ENCODE results near the gene NCAPG. TPM values are rescaled to one million over a fixed set of nuclear protein-coding genes. Genes with fewer than 3 reads are reported as not detected.

NCAPG gene
- total and polyA plus RNA-seq, 4 donors = 0.08 to 45.2 (median 0.91) TPM

DNA sequence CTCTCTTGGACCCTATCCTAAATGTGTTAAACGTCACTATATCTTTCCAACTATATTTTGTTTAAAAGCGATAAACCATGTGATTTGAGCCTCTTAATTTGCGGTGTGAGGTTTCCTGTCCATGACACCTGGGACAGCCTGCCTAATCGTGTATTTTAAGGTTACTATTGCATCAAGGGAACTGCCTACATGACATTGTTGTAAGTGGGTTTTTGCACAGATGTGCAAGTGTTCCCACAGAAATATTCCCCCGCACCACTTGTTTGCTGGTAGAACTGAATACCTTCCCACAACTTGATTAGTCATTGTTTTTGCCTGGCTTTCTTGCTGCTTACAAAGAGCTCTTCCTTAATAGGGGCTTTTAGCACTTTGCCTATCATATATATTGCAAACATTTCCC, 24.2 kb upstream of the NCAPG start:
- peaks cover 0 to 7% (median 2%) of the 10 kb centered on the region in 4 donors for H3K27me3 ChIP-seq (ENCODE audit: control insufficient read depth in 4 of 4, insufficient read depth in 4 of 4, low read length in 3 of 4)
- no peak overlapping the region for H3K9ac ChIP-seq (ENCODE audit: low read depth in 1 of 2, low read length in 2 of 2)
- no peak overlapping the region for H3K27ac ChIP-seq (ENCODE audit: low read depth in 1 of 2, low read length in 2 of 2)
- H3K9me3 ChIP-seq (ENCODE audit: control insufficient read depth in 4 of 4, low read length in 3 of 4) = no peaks in the 10 kb centered on the region
- 78% methylated on average over 5 of the region's 5 CpGs for WGBS
- no peak overlapping the region for H3K4me3 ChIP-seq (ENCODE audit: low read depth in 1 of 3, low read length in 3 of 3)
- DNase-seq (ENCODE audit: low spot score) = no peak
- H3K4me1 ChIP-seq (ENCODE audit: control insufficient read depth in 4 of 4, insufficient read depth in 4 of 4, low read length in 3 of 4) = peaks cover 2 to 7% (median 5%) of the 10 kb centered on the region in 4 donors
- H3K36me3 ChIP-seq (ENCODE audit: control insufficient read depth in 4 of 4, insufficient read depth in 3 of 4, low read depth in 1 of 4, low read length in 3 of 4) = no peaks in the 10 kb centered on the region
- no peak for TF ChIP-seq GABPA (IDR thresholded peaks at IDR 0.05 in 1 of 2, conservative IDR thresholded peaks at IDR 0.05 in 1 of 2)
- TF ChIP-seq JUND (IDR thresholded peaks at IDR 0.05) = no peak
- TF ChIP-seq, protein P1, sequence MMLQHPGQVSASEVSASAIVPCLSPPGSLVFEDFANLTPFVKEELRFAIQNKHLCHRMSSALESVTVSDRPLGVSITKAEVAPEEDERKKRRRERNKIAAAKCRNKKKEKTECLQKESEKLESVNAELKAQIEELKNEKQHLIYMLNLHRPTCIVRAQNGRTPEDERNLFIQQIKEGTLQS (IDR thresholded peaks at IDR 0.05) = no peak
- TF ChIP-seq FOXA1 (IDR thresholded peaks at IDR 0.05) = no peak
- no peak for TF ChIP-seq TAF1 (conservative IDR thresholded peaks at IDR 0.05)
- TF ChIP-seq, protein P2, sequence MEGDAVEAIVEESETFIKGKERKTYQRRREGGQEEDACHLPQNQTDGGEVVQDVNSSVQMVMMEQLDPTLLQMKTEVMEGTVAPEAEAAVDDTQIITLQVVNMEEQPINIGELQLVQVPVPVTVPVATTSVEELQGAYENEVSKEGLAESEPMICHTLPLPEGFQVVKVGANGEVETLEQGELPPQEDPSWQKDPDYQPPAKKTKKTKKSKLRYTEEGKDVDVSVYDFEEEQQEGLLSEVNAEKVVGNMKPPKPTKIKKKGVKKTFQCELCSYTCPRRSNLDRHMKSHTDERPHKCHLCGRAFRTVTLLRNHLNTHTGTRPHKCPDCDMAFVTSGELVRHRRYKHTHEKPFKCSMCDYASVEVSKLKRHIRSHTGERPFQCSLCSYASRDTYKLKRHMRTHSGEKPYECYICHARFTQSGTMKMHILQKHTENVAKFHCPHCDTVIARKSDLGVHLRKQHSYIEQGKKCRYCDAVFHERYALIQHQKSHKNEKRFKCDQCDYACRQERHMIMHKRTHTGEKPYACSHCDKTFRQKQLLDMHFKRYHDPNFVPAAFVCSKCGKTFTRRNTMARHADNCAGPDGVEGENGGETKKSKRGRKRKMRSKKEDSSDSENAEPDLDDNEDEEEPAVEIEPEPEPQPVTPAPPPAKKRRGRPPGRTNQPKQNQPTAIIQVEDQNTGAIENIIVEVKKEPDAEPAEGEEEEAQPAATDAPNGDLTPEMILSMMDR (IDR thresholded peaks at IDR 0.05; ENCODE audit: low read depth, low read length, missing input control) = no peak
- TF ChIP-seq, protein P3, sequence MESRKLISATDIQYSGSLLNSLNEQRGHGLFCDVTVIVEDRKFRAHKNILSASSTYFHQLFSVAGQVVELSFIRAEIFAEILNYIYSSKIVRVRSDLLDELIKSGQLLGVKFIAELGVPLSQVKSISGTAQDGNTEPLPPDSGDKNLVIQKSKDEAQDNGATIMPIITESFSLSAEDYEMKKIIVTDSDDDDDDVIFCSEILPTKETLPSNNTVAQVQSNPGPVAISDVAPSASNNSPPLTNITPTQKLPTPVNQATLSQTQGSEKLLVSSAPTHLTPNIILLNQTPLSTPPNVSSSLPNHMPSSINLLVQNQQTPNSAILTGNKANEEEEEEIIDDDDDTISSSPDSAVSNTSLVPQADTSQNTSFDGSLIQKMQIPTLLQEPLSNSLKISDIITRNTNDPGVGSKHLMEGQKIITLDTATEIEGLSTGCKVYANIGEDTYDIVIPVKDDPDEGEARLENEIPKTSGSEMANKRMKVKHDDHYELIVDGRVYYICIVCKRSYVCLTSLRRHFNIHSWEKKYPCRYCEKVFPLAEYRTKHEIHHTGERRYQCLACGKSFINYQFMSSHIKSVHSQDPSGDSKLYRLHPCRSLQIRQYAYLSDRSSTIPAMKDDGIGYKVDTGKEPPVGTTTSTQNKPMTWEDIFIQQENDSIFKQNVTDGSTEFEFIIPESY (IDR thresholded peaks at IDR 0.05) = no peak
- TF ChIP-seq, protein P4, sequence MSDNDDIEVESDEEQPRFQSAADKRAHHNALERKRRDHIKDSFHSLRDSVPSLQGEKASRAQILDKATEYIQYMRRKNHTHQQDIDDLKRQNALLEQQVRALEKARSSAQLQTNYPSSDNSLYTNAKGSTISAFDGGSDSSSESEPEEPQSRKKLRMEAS (IDR thresholded peaks at IDR 0.05) = no peak
- no peak for TF ChIP-seq NR2F2 (IDR thresholded peaks at IDR 0.05)
- no peak for TF ChIP-seq HNF4G (IDR thresholded peaks at IDR 0.05)
- TF ChIP-seq SP1 (IDR thresholded peaks at IDR 0.05) = no peak
- TF ChIP-seq RAD21 (IDR thresholded peaks at IDR 0.05) = no peak
- TF ChIP-seq YY1 (IDR thresholded peaks at IDR 0.05) = no peak
- no peak for TF ChIP-seq RXRA (IDR thresholded peaks at IDR 0.05)
- TF ChIP-seq EGR1 (IDR thresholded peaks at IDR 0.05; ENCODE audit: low read depth in 2 of 2) = no peak
- TF ChIP-seq FOXA2 (IDR thresholded peaks at IDR 0.05) = no peak

DNA sequence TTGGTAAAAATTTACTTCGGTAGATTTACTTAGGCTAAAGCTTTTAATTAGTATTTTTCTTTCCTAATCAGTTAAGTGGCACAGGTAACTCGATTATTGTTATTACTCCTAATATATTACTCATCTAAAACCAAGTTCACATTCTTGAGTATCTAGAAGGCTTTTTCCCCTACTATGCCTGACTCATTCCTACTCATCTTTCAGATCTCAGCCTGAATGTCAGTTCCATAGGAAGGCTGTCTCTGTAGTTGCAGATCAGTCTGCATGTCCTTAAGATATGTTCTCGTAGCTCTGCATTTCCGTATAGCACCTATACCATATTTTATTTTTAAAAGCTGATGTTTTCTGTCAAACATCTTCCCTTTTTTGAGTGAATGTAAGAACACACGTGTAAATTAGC, 23.5 kb upstream of the NCAPG start:
- DNase-seq (ENCODE audit: low spot score) = no peak
- TF ChIP-seq, protein P1 (IDR thresholded peaks at IDR 0.05) = no peak
- TF ChIP-seq RXRA (IDR thresholded peaks at IDR 0.05) = no peak
- no peak for TF ChIP-seq FOXA2 (IDR thresholded peaks at IDR 0.05)
- TF ChIP-seq, protein P4 (IDR thresholded peaks at IDR 0.05) = no peak
- TF ChIP-seq, protein P5, sequence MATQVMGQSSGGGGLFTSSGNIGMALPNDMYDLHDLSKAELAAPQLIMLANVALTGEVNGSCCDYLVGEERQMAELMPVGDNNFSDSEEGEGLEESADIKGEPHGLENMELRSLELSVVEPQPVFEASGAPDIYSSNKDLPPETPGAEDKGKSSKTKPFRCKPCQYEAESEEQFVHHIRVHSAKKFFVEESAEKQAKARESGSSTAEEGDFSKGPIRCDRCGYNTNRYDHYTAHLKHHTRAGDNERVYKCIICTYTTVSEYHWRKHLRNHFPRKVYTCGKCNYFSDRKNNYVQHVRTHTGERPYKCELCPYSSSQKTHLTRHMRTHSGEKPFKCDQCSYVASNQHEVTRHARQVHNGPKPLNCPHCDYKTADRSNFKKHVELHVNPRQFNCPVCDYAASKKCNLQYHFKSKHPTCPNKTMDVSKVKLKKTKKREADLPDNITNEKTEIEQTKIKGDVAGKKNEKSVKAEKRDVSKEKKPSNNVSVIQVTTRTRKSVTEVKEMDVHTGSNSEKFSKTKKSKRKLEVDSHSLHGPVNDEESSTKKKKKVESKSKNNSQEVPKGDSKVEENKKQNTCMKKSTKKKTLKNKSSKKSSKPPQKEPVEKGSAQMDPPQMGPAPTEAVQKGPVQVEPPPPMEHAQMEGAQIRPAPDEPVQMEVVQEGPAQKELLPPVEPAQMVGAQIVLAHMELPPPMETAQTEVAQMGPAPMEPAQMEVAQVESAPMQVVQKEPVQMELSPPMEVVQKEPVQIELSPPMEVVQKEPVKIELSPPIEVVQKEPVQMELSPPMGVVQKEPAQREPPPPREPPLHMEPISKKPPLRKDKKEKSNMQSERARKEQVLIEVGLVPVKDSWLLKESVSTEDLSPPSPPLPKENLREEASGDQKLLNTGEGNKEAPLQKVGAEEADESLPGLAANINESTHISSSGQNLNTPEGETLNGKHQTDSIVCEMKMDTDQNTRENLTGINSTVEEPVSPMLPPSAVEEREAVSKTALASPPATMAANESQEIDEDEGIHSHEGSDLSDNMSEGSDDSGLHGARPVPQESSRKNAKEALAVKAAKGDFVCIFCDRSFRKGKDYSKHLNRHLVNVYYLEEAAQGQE (IDR thresholded peaks at IDR 0.05) = no peak
- no peak for TF ChIP-seq HNF4G (IDR thresholded peaks at IDR 0.05)
- no peak for TF ChIP-seq HNF4A (conservative IDR thresholded peaks at IDR 0.05)
- TF ChIP-seq NR2F2 (IDR thresholded peaks at IDR 0.05) = no peak
- no peak for TF ChIP-seq RAD21 (IDR thresholded peaks at IDR 0.05)
- TF ChIP-seq, protein P3 (IDR thresholded peaks at IDR 0.05) = no peak
- no peak for TF ChIP-seq YY1 (IDR thresholded peaks at IDR 0.05)
- TF ChIP-seq FOXA1 (IDR thresholded peaks at IDR 0.05) = no peak
- TF ChIP-seq, protein P2 (IDR thresholded peaks at IDR 0.05; ENCODE audit: low read depth, low read length, missing input control) = no peak
- TF ChIP-seq SP1 (IDR thresholded peaks at IDR 0.05) = no peak
- no peak for TF ChIP-seq JUND (IDR thresholded peaks at IDR 0.05)
- no peak for TF ChIP-seq TAF1 (conservative IDR thresholded peaks at IDR 0.05)
- TF ChIP-seq GABPA (IDR thresholded peaks at IDR 0.05 in 1 of 2, conservative IDR thresholded peaks at IDR 0.05 in 1 of 2) = no peak

More for the DNA sequence above, 23.5 kb upstream of the NCAPG start:
- Histone ChIP-seq H3K27me3 (ENCODE audit: control insufficient read depth in 4 of 4, insufficient read depth in 4 of 4, low read length in 3 of 4) (peaks cover 0 to 2% (median 0%) of the 10 kb centered on the region in 4 donors), H3K4me3 (ENCODE audit: low read depth in 1 of 3, low read length in 3 of 3) (no peak overlapping the region), H3K27ac (ENCODE audit: low read depth in 1 of 2, low read length in 2 of 2) (no peak overlapping the region), H3K4me1 (ENCODE audit: control insufficient read depth in 4 of 4, insufficient read depth in 4 of 4, low read length in 3 of 4) (no peaks in the 10 kb centered on the region), H3K9ac (ENCODE audit: low read depth in 1 of 2, low read length in 2 of 2) (no peak overlapping the region), H3K36me3 (ENCODE audit: control insufficient read depth in 4 of 4, insufficient read depth in 3 of 4, low read depth in 1 of 4, low read length in 3 of 4) (no peaks in the 10 kb centered on the region), H3K9me3 (ENCODE audit: control insufficient read depth in 4 of 4, low read length in 3 of 4) (no peaks in the 10 kb centered on the region)
- 92% methylated on average over 5 of the region's 5 CpGs for WGBS

Data from liver (tissue), 9 donors.